Stimulated activated CD8-positive, alpha-beta memory T cell treated with anti-CD3 and anti-CD28 coated beads, Interleukin-15, amount 100 ng/mL, for 24 hours (primary cell): Measurements from ENCODE around the gene FEV.

Source experiments
- DNase-seq: peaks from one replicate; pipeline ENCODE4 v3.0.0-alpha.2; 2020; ENCODE audit warnings: low read depth

The FEV gene

GRCh38 chr2:219017201-219017931, 32.4 kb upstream of the FEV start:
- DNase-seq = no peak

GRCh38 chr2:219016721-219017120, 31.7 kb upstream of the FEV start:
- DNase-seq = no peak

- DNase-seq = no peak
Measured at GRCh38 chr2:219010873-219011272, 25.9 kb upstream of the FEV start.

- no peak for DNase-seq
Measured at GRCh38 chr2:219010162-219010756, 25.3 kb upstream of the FEV start.

DNA sequence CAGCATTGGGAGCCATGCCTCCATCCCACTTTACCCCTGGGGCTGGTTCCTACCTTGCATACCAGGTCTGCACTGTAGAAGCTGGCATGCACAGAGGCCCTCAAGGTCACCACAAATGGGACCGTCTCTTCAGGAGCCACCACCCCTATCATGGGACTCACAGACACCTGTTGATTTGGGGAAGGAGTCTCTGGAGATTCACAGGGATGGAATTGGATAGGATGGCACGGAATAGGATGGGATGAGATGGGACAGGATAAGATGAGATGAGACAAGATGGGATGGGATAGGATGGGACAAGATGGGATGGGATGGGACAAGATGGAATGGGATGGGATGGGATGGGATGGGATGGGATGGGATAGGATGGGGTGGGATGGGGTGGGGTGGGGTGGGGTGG, 24.3 kb upstream of the FEV start:
- DNase-seq = no peak

DNA sequence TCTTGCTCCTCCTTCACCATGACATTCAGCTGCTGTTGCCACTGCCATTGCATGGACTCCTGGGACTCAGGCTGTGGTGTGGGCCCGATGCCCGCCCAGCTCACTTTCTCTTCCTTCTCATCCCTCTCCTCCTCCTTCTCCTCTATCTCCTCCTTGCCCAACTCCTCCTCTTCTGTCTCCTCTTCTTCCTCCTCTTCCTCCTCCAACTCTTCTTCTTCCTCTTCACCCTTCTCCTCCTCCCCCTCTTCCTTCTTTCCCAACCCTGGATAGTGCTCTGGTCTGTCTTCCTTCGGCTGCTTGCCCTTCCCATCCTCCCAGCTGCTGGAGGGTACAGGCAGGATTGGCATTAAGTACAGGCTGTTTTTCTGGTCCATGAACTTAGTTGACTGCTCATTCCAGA, 19.0 kb upstream of the FEV start:
- DNase-seq = no peak

DNA sequence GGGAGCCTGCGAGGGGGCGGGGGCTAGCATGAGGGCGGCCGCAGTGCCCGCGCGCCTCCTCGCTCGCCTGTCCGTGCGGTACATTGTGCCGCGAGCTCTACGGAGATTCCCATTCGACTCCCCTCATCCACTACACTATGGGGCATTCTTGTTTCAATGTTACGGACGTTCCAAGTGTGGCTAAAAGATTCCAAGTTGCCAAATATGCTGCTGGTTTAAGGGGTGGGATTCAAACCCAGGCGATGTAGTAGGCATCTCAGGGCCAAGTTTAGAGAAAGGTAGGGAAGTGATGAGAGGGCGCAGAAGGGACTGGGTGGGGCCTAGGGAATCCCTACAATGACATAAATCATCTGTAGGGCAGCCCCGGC, 18.3 kb upstream of the FEV start:
- no peak for DNase-seq

- DNase-seq = no peak
Measured at GRCh38 chr2:219002395-219003266, 17.6 kb upstream of the FEV start.

GRCh38 chr2:219001577-219002394, 16.8 kb upstream of the FEV start:
- no peak for DNase-seq

DNA sequence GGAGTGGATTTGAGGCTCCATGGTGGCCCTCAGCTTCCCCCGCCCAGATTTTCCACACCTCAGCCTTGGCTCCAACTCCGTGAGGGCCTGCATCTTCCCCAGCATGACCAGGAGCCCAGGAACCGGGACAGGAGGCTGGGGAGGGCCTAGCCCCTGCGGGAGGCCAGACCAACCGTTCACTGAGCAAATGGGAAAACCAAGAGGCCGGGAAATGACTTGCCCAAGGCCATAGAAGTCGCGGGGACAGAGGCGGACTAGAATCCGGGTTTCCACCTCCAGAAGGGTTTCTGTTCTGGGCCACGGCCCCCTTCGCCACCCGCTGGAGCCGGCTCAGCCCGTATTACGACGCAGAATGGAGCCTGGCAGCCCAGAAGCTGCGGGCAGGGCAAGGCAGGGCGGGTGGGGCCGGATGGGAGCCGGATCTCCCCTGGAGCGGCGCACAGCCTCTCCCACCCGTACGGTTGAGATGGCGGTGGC, 16.2 kb upstream of the FEV start:
- DNase-seq = no peak

DNA sequence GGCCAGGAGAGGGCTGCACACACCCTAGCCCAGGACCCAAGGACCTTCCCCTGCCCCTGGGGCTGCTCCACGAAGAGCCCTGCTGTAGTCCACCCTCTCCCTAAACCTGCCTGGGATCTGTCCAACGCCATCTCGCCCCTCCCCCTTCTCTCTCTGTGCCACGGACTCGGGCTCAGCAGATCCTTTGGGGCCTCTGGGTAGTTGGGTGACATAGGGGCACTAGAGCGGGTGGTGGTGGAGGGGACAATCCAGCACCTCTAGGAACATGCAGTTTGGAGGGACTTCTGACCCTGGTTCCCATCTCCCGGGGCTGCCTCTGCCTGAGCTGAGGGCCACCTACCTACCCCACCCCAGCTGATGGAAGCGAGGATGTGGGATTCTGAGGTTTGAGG, 15.6 kb upstream of the FEV start:
- no peak for DNase-seq

DNA sequence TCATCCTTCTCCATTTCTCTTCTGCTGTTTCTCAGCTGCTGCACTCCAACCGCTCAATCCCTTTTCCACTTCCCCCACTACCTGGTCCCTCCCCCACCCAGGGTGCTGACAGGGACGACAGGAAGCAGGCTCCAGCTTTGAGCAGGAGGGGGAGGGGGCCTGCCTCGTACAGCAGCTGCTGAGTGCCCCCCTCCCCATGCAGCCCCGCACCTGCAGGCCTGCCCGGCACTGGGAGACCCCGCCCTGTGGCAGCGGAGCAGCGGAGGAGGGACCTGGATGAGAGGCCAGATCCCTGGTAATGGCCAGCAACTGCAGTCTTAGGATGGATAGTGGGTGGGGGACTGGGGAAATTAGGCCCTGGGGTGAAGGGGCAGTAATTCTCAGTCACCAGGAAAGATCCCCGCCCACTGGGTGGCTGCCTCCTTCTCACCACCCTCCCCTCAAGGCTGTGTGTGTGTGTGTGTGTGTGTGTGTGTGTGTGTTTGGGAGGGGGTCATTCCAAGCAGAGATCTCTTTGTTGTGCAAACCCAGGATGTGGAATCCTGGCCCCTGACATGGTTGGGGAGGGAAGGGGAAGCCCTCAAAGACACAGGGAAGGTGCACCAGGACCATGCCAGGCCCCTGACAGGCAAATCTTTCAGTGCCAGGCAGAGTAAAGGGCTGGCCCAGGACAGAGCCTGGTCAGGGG, 15.0 kb upstream of the FEV start:
- no peak for DNase-seq

- DNase-seq = no peak
Measured at GRCh38 chr2:218999021-218999880, 14.3 kb upstream of the FEV start.

GRCh38 chr2:218998414-218999002, 13.5 kb upstream of the FEV start:
- no peak for DNase-seq

DNA sequence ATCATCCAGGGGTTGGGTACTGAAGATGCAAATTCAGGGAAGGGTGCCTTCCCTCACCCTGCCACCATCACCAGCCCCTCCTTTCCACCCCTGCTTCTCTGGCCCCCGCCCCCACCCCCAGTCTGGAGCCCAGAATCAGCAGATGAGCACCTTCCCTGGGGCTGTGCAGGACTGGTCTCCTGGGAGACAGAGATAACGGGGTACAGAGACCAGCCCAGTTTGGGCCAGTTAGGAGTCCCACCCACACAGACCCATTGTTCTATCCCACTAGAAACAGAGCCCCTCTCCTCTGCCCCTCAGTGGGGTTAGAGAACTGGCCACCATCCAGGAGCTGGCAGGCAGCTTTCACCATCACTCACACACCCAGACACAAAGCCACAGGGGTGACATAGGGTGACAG, 12.7 kb upstream of the FEV start:
- no peak for DNase-seq

- no peak for DNase-seq
Measured at GRCh38 chr2:218996937-218997336, 12.0 kb upstream of the FEV start.

DNA sequence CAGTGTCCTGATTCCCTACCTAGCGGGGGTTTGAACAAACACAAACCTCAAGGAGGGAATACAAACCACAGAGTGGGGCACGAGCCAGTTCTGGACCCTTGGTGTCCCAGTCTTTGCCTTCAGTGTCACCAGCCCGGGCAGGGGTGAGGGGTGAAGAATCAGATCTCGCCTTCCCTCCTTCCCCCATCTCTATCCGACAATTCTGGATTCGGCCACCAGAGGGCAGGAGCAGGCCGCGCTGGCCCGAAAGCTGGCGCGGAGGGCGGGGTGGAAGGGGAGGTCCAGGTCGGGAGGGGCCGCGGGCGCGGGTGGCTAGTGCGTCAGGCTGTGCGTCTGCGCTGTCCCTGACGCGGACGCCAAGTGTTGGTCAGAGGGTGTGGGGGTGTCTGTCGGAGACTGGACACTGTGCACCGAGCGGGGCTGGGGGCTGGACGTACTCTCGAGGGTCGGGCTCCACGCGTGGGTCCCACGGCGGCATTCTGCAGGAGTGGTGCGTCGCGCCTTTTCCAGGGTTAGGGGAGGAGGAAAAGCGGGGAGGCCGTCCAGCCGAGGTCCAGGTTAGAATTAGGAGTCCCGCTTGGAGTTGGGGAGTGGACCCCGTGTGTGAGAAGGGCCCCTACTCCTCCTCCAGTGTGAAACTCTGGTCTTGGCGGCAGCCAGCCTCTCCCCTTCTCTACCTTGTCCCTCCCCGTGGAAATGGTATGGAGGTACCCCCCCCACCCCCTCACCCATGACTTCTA, 11.2 kb upstream of the FEV start:
- DNase-seq = peak; percentile 71

- DNase-seq = no peak
Measured at GRCh38 chr2:218995561-218995960, 10.6 kb upstream of the FEV start.
